ENCODE measurements around the gene TSPAN14. TPM values are rescaled to one million over a fixed set of nuclear protein-coding genes. Genes with fewer than 3 reads are reported as not detected.

TSPAN14 gene
- total and polyA plus RNA-seq, 2 of the 8 experiments (the other 6 are each of a cell fraction or from before 2014, with no cell fraction given): 47.4 to 57.8 TPM

- H3K18ac ChIP-seq (ENCODE audit: extremely low read depth, low read length): peak overlapping the region; percentile 71; the same call in 1 of the 2 replicates
- no peaks in the 10 kb centered on the region; the same call in 1 of the 2 replicates for H3K23me2 ChIP-seq (ENCODE audit: low read depth, low read length)
- H3K9ac ChIP-seq (replicated peaks in 1 of 4; ENCODE audit: extremely low read depth in 1 of 4, low read depth in 3 of 4, low read length in 3 of 4): no peak overlapping the region; a peak in 2 of 7 replicates
- peak overlapping the region; percentile 46; the same call in 1 of the 2 replicates for H2BK15ac ChIP-seq (ENCODE audit: low read length)
- H3K4ac ChIP-seq (replicated peaks; ENCODE audit: insufficient read length, low read depth, low read length): no peak overlapping the region
- no peaks in the 10 kb centered on the region for H3K36me3 ChIP-seq (ENCODE audit: control insufficient read depth in 2 of 4, insufficient read depth in 4 of 4, low read length in 3 of 4)
- H3K56ac ChIP-seq (replicated peaks; ENCODE audit: insufficient read length, low read depth, low read length): no peak overlapping the region
- no peak overlapping the region for H3K4me3 ChIP-seq (ENCODE audit: extremely low read depth in 1 of 4, insufficient read depth in 2 of 4, low read depth in 3 of 4, low read length in 4 of 4)
- no peak overlapping the region for H3K4me2 ChIP-seq (ENCODE audit: insufficient read depth in 1 of 2, low read depth in 2 of 2, low read length in 2 of 2)
- H4K5ac ChIP-seq (ENCODE audit: insufficient read length, low read depth, low read length): no peak overlapping the region
- no peak overlapping the region for H3K14ac ChIP-seq (ENCODE audit: insufficient read length)
- H3K79me1 ChIP-seq (ENCODE audit: low read depth, low read length): peaks cover 24% of the 10 kb centered on the region
- no peak overlapping the region for H2BK20ac ChIP-seq (ENCODE audit: low read length)
- H3K27ac ChIP-seq (ENCODE audit: low read depth, low read length): no peak overlapping the region
- FAIRE-seq (no peak), DNase-seq (ENCODE audit: low read depth in 1 of 2, low spot score in 2 of 2) (no peak)
- CTCF ChIA-PET (ENCODE audit: partially characterized antibody): interaction anchor here (0.6 to 21.9 kb wide), 11 partner anchors 9 to 420 kb away, joined by 3 to 1263 read pairs (median 22); partner anchors contain the start of gene TSPAN14
- peak overlapping the region; percentile 69 for H2AK5ac ChIP-seq (ENCODE audit: low read depth, low read length)
- H3K23ac ChIP-seq (ENCODE audit: insufficient read length): no peak overlapping the region
- H3K79me2 ChIP-seq (ENCODE audit: control insufficient read depth in 1 of 2, insufficient read depth in 2 of 2, low read length in 2 of 2): peaks cover 0 to 53% of the 10 kb centered on the region in 2 experiments; a peak in 2 of 4 replicates
- H4K8ac ChIP-seq (ENCODE audit: extremely low read depth, insufficient read depth, low read length): no peak overlapping the region
- no peaks in the 10 kb centered on the region for H3K9me3 ChIP-seq (ENCODE audit: insufficient read depth in 2 of 2, low read depth in 1 of 2, low read length in 1 of 2)
- no peak overlapping the region for H2AFZ ChIP-seq (ENCODE audit: low read length)
- POLR2A ChIA-PET (ENCODE audit: partially characterized antibody): interaction anchor here (2.8 kb wide), 1 partner anchor 38 kb away, joined by 10 read pairs; no protein-coding TSS in a partner anchor
- no peak overlapping the region for H2BK120ac ChIP-seq (replicated peaks; ENCODE audit: low read depth, low read length)
- no peaks in the 10 kb centered on the region for H3K27me3 ChIP-seq (replicated peaks in 1 of 4; ENCODE audit: control insufficient read depth in 3 of 4, extremely low read depth in 1 of 4, insufficient read depth in 3 of 4, low read length in 3 of 4)
- peaks cover 9 to 35% (median 16%) of the 10 kb centered on the region in 4 experiments for H3K4me1 ChIP-seq (replicated peaks in 1 of 4; ENCODE audit: control insufficient read depth in 3 of 4, insufficient read depth in 4 of 4, low read length in 3 of 4)
- H4K20me1 ChIP-seq (replicated peaks in 1 of 2; ENCODE audit: control insufficient read depth in 1 of 2, insufficient read depth in 2 of 2, low read length in 2 of 2): peaks cover 26 to 30% of the 10 kb centered on the region in 2 experiments
- WGBS, 2 experiments (ENCODE audit: extremely low coverage in 1 of 2, insufficient coverage in 1 of 2, insufficient read length in 1 of 2, insufficient replicate concordance in 2 of 2, low coverage in 1 of 2, low lambda C conversion rate in 2 of 2, missing lambda C conversion rate in 1 of 2): 85% methylated on average over 13 of the region's 13 CpGs; no CpG with 5 or more reads in 1 of the 2 experiments
- H2BK5ac ChIP-seq (ENCODE audit: low read depth, low read length): peak overlapping the region; percentile 78
- H4K91ac ChIP-seq (replicated peaks; ENCODE audit: insufficient read length, low read length): no peak overlapping the region
- 0 out of 2 replicates have a peak overlapping the region, but pooled peaks have one; percentile 50 for H2BK12ac ChIP-seq (ENCODE audit: low read depth, low read length)
- TF ChIP-seq MAFK (IDR thresholded peaks at IDR 0.05; ENCODE audit: low read depth, low read length) (no peak), SIRT6 (IDR thresholded peaks at IDR 0.05; ENCODE audit: low read length) (no peak), CHD1 (IDR thresholded peaks at IDR 0.05; ENCODE audit: low read depth, low read length) (no peak), POLR2AphosphoS5 (IDR thresholded peaks at IDR 0.05; ENCODE audit: low read depth, low read length) (no peak)
Measured at GRCh38 chr10:80502621-80503583, 48.8 kb downstream of the TSPAN14 start.
